Measurements from ENCODE around the gene TTC34.
"Not testable (repeated sequence)": the region's sequence is repeated elsewhere in the genome, so short reads cannot be mapped to it uniquely, and the experiment has no call there.

TTC34 gene

DNA sequence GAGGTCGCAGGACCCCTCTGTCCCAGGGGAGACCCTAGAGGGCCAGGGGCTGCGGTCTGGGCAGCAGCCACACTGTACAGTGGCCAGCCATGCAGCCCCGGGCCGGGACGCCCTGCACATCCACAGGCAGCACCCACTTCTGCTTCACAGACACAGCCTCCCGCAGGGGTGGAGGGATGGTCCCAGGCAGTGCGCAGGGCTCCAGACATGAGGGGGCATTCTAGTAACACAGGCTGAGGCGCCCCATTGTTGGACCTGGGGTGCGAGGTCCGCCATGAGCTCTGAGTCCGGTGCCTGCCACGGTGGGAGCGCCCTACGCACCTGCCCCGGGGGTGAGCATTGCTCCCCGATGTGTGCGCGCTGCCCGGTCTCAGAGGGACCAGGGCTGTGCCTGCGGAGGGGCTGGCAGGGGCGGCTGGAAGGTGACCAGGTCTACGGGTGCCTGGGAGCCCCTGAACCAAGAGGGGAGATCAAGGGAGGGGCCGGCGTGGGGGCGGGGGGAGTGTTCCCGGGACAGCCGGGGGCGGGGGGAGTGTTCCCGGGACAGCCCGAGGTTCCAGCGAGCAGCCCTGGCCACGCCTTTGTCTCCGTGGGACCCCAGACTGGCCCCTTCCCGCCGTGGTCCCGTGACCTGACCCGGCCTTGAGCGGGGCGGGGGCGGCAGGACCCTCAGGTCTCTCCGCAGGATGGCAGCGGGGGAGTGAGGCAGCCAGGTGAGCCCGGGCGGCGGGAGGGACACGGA lies 173.1 kb downstream of the TTC34 start:
- Histone ChIP-seq H3K9me3 (ENCODE audit: control insufficient read depth, low read length) (no peaks in the 10 kb centered on the region), H3K4me3 (ENCODE audit: insufficient read depth, low read depth, low read length) (peak overlapping the region; percentile 25), H3K27ac (ENCODE audit: insufficient read depth, low read depth, low read length, poor library complexity, severe bottlenecking) (no peak overlapping the region), H3K36me3 (ENCODE audit: control insufficient read depth, insufficient read depth, low read length) (no peaks in the 10 kb centered on the region), H3K27me3 (ENCODE audit: control insufficient read depth, insufficient read depth, low read length, poor library complexity, severe bottlenecking) (peaks cover 49% of the 10 kb centered on the region), H3K4me1 (ENCODE audit: control insufficient read depth, insufficient read depth, low read length) (peaks cover 6% of the 10 kb centered on the region)
- 36 to 43% methylated on average over 46 of the region's 46 CpGs for WGBS, 2 experiments

DNA sequence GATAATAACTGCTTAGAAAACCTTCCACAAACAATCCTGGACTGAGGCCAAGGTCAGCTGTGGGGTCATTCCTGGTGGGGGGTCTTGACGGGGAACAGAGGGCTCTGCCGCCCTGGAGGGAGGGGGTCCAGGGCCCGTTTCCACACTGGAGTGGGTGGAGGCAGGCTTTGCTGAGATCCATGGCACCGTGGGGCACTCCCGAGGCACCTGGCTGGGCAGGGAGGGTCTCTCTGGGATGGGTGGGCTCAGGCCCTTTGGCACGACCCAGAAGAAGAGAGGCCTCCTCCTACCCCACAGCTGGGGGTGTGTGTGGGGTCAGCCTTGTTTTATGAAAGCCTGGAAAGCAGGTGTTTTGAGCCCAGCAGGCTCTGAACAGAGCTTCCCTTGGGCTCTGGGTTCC lies 173.7 kb downstream of the TTC34 start:
- WGBS, 2 experiments = 53 to 59% methylated on average over 4 to 6 of the region's 6 CpGs
- H3K9me3 ChIP-seq (ENCODE audit: control insufficient read depth, low read length) = no peaks in the 10 kb centered on the region
- no peaks in the 10 kb centered on the region for H3K4me1 ChIP-seq (ENCODE audit: control insufficient read depth, insufficient read depth, low read length)
- H3K36me3 ChIP-seq (ENCODE audit: control insufficient read depth, insufficient read depth, low read length) = no peaks in the 10 kb centered on the region
- no peak overlapping the region for H3K4me3 ChIP-seq (ENCODE audit: insufficient read depth, low read depth, low read length)
- peaks cover 49% of the 10 kb centered on the region for H3K27me3 ChIP-seq (ENCODE audit: control insufficient read depth, insufficient read depth, low read length, poor library complexity, severe bottlenecking)
- H3K27ac ChIP-seq (ENCODE audit: insufficient read depth, low read depth, low read length, poor library complexity, severe bottlenecking) = no peak overlapping the region

DNA sequence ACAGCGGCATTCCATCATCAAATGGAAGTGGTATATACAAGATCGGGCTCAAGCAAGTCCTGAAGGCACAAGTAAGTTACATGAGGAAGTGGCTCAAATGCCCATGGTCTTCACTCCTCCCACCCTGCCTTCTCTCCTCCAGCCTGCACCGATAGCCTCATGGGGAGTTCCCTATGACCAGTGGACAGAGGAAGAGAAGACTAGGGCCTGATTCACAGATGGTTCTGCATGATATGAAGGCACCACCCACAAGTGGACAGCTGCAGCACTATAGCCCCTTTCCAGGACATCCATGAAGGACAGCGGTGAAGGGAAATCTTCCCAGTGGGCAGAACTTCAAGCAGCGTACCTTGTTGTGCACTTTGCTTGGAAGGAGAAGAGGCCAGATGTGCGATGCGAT lies 175.7 kb downstream of the TTC34 start:
- H3K27me3 ChIP-seq (ENCODE audit: control insufficient read depth, insufficient read depth, low read length, poor library complexity, severe bottlenecking) = peaks cover 49% of the 10 kb centered on the region
- not testable (repeated sequence) for H3K4me1 ChIP-seq (ENCODE audit: control insufficient read depth, insufficient read depth, low read length); H3K4me3 ChIP-seq (ENCODE audit: insufficient read depth, low read depth, low read length); H3K36me3 ChIP-seq (ENCODE audit: control insufficient read depth, insufficient read depth, low read length); H3K27ac ChIP-seq (ENCODE audit: insufficient read depth, low read depth, low read length, poor library complexity, severe bottlenecking); H3K9me3 ChIP-seq (ENCODE audit: control insufficient read depth, low read length)
- 74 to 77% methylated on average over 7 of the region's 7 CpGs for WGBS, 2 experiments

DNA sequence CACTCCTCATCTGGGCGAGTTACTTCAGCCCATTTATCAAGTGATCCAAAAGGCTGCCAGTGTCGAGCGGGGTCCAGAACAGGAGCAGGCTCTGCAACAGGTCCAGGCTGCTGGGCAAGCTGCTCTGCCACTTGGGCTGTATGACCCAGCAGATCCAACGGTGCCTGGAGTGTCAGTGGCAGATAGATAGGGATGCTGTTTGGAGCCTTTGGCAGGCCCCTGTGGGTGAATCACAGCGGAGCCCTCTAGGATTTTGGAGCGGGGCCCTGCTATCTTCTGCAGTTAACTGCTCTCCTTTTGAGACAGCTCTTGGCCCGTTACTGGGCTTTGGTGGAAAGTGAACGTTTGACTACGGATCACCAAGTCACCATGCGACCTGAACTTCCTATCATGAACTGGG lies 176.2 kb downstream of the TTC34 start:
- WGBS, 2 experiments = 86 to 88% methylated on average over 10 of the region's 10 CpGs
- Histone ChIP-seq H3K27ac (ENCODE audit: insufficient read depth, low read depth, low read length, poor library complexity, severe bottlenecking) (no peak overlapping the region), H3K9me3 (ENCODE audit: control insufficient read depth, low read length) (no peaks in the 10 kb centered on the region), H3K4me1 (ENCODE audit: control insufficient read depth, insufficient read depth, low read length) (no peaks in the 10 kb centered on the region), H3K27me3 (ENCODE audit: control insufficient read depth, insufficient read depth, low read length, poor library complexity, severe bottlenecking) (peaks cover 48% of the 10 kb centered on the region), H3K36me3 (ENCODE audit: control insufficient read depth, insufficient read depth, low read length) (no peaks in the 10 kb centered on the region), H3K4me3 (ENCODE audit: insufficient read depth, low read depth, low read length) (no peak overlapping the region)

DNA sequence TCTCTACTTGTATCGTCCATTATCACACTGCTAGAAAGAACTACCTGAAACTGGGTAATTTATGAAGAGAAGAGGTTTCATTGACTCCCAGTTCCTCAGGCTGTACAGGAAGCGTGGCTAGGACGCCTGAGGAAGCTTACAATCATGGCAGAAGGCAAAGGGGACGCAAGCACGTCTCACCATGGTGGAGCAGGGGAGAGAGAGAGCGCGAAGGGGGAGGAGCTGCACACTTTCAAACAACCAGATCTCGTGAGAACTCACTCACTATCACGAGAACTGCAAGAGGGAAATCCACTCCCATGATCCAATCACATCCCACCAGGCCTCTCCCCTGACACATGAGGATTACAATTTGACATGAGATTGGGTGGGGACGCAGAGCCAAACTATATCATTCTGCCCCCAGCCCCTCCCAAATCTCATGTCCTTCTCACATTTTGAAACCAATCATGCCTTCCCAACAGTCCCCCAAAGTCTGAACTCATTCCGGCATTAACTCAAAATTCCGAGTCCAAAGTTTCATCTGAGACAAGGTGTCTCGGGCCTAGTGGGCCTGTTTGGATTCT lies 176.7 kb downstream of the TTC34 start:
- Histone ChIP-seq H3K27ac (ENCODE audit: insufficient read depth, low read depth, low read length, poor library complexity, severe bottlenecking) (no peak overlapping the region), H3K4me3 (ENCODE audit: insufficient read depth, low read depth, low read length) (no peak overlapping the region), H3K27me3 (ENCODE audit: control insufficient read depth, insufficient read depth, low read length, poor library complexity, severe bottlenecking) (peaks cover 43% of the 10 kb centered on the region), H3K4me1 (ENCODE audit: control insufficient read depth, insufficient read depth, low read length) (no peaks in the 10 kb centered on the region), H3K9me3 (ENCODE audit: control insufficient read depth, low read length) (peaks cover 3% of the 10 kb centered on the region), H3K36me3 (ENCODE audit: control insufficient read depth, insufficient read depth, low read length) (no peaks in the 10 kb centered on the region)
- 80 to 86% methylated on average over 13 of the region's 13 CpGs for WGBS, 2 experiments

DNA sequence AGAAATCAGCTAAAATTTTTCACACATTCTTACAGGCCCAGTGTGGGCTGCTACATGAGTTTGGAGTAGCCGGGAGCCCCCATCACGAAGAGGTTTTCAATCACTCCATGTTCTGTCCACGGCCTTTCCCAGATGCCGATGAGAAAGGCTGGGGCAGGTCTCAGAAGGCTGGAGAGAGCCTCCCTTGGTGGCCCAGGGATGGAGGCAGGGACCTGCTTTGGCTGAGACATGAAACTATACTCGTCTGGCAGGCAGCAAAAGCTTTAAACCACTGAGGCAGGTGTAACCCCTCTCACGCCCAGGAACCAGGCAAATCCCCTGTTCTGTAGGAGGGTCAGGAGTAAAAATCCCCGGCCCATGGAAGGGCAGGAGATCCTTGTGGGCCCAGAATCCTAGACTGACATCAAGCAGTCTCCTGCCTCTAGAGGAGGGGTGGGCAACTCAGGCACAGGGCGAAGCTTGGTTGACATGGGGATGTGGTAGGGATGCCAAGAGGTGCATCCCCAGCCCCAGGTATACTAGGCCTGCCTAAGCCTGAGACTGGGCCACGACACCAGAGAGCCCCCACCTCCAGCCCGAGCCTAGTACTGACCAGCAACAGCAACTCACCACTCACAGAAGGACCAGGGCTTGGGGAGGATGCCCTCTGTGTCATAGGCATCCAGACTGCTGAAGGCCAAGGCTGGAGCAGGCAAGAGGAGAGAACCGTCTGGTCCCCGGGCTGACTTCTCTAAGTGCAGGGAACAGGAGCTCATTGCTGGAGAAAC lies 177.7 kb downstream of the TTC34 start:
- Histone ChIP-seq H3K4me3 (ENCODE audit: insufficient read depth, low read depth, low read length) (no peak overlapping the region), H3K27ac (ENCODE audit: insufficient read depth, low read depth, low read length, poor library complexity, severe bottlenecking) (no peak overlapping the region), H3K27me3 (ENCODE audit: control insufficient read depth, insufficient read depth, low read length, poor library complexity, severe bottlenecking) (peaks cover 32% of the 10 kb centered on the region), H3K9me3 (ENCODE audit: control insufficient read depth, low read length) (peaks cover 3% of the 10 kb centered on the region), H3K4me1 (ENCODE audit: control insufficient read depth, insufficient read depth, low read length) (no peaks in the 10 kb centered on the region), H3K36me3 (ENCODE audit: control insufficient read depth, insufficient read depth, low read length) (no peaks in the 10 kb centered on the region)
- WGBS, 2 experiments = 85 to 87% methylated on average over 12 of the region's 12 CpGs

DNA sequence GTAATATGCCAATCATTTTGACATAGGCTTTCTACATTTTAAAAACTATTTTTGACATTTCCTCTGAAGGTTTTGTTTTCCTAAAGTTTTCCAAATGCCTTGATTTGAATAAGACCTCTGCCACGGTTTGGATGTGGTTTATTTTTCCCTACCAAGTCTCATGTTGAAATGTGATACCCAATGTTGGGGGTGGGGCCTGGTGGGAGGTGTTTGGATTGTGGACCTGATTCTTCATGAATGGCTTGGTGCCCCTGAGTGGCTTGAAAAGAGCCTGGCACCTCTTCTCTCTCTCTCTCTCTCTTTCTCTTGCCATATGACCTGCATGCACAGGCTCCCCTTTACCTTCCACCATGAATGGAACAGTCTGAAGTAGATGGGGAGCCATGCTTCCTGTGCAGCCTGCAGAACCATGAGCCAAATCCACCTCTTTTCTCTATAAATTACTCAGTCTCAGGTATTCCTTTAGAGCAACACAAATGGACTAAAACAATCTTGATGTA lies 183.5 kb downstream of the TTC34 start:
- Histone ChIP-seq H3K36me3 (ENCODE audit: control insufficient read depth, insufficient read depth, low read length) (no peaks in the 10 kb centered on the region), H3K4me1 (ENCODE audit: control insufficient read depth, insufficient read depth, low read length) (peaks cover 7% of the 10 kb centered on the region), H3K4me3 (ENCODE audit: insufficient read depth, low read depth, low read length) (no peak overlapping the region), H3K27me3 (ENCODE audit: control insufficient read depth, insufficient read depth, low read length, poor library complexity, severe bottlenecking) (no peaks in the 10 kb centered on the region), H3K27ac (ENCODE audit: insufficient read depth, low read depth, low read length, poor library complexity, severe bottlenecking) (no peak overlapping the region), H3K9me3 (ENCODE audit: control insufficient read depth, low read length) (peaks cover 7% of the 10 kb centered on the region)
- WGBS, 2 experiments = 0 to 42% methylated on average over 1 of the region's 1 CpG

DNA sequence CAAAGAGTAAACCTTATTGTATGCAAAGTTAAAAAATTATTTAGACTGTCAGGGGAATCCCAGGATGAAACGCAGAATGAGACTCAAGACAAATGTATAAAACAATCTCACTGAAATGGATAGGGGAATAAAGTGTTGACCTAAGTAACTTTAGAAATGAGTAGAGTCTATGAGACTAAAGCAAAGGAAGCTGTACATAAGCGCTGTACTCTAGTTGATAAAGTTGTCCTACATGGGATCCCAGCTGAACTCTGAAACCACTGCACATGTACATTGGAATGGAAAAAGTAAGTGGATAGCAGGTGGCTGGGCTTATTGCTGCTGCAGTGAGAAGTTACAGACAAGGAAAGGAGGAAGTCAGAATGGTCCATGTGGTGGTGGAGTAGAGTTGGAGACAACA lies 187.3 kb downstream of the TTC34 start:
- 89 to 91% methylated on average over 2 of the region's 2 CpGs for WGBS, 2 experiments
- peaks cover 7% of the 10 kb centered on the region for H3K4me1 ChIP-seq (ENCODE audit: control insufficient read depth, insufficient read depth, low read length)
- peaks cover 4% of the 10 kb centered on the region for H3K9me3 ChIP-seq (ENCODE audit: control insufficient read depth, low read length)
- no peak overlapping the region for H3K4me3 ChIP-seq (ENCODE audit: insufficient read depth, low read depth, low read length)
- H3K27me3 ChIP-seq (ENCODE audit: control insufficient read depth, insufficient read depth, low read length, poor library complexity, severe bottlenecking) = no peaks in the 10 kb centered on the region
- H3K36me3 ChIP-seq (ENCODE audit: control insufficient read depth, insufficient read depth, low read length) = no peaks in the 10 kb centered on the region
- H3K27ac ChIP-seq (ENCODE audit: insufficient read depth, low read depth, low read length, poor library complexity, severe bottlenecking) = no peak overlapping the region

DNA sequence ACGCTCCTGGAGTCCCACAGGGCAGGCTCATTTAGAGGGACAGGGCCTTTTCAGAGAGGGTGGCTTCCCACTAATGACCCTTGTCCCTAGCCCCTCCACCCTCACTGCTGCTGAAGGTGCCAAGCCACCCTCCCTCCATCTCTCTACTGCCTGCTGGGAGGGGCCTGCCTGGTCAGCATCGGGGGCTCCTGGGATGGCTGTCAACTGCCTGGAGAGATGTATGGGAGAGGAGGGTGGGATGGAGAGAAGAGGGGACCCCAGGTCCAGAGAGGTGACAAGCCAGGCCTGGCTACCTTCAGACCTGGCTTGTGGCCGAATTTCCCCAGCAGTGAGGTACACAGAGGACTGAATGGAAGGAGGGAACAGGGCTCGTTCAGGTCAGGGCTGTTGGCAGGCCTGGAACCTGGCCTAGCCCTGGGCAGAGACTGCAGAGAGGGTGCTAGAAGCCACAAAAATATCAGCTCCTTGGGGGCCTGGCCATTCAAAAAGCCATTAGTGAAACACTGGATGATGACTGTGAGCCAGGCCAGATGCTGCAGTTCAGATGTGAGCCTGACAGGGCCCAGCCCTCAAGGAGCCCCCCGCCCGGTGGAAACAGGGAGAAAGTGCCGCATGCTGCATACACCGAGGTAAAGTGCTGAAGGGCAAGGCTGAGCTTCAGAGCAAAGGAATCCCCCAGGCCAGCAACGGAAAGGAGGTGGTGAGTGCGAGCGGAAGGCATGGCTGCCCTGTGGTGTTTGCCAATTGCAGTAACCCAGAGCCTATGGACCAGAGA lies 188.7 kb downstream of the TTC34 start:
- peaks cover 4% of the 10 kb centered on the region for H3K9me3 ChIP-seq (ENCODE audit: control insufficient read depth, low read length)
- H3K27ac ChIP-seq (ENCODE audit: insufficient read depth, low read depth, low read length, poor library complexity, severe bottlenecking) = no peak overlapping the region
- H3K27me3 ChIP-seq (ENCODE audit: control insufficient read depth, insufficient read depth, low read length, poor library complexity, severe bottlenecking) = no peaks in the 10 kb centered on the region
- H3K4me1 ChIP-seq (ENCODE audit: control insufficient read depth, insufficient read depth, low read length) = peaks cover under 1% of the 10 kb centered on the region
- no peak overlapping the region for H3K4me3 ChIP-seq (ENCODE audit: insufficient read depth, low read depth, low read length)
- WGBS, 2 experiments = 79 to 82% methylated on average over 11 of the region's 11 CpGs
- H3K36me3 ChIP-seq (ENCODE audit: control insufficient read depth, insufficient read depth, low read length) = no peaks in the 10 kb centered on the region
